ENCODE results near the gene TMEM119.

DNA sequence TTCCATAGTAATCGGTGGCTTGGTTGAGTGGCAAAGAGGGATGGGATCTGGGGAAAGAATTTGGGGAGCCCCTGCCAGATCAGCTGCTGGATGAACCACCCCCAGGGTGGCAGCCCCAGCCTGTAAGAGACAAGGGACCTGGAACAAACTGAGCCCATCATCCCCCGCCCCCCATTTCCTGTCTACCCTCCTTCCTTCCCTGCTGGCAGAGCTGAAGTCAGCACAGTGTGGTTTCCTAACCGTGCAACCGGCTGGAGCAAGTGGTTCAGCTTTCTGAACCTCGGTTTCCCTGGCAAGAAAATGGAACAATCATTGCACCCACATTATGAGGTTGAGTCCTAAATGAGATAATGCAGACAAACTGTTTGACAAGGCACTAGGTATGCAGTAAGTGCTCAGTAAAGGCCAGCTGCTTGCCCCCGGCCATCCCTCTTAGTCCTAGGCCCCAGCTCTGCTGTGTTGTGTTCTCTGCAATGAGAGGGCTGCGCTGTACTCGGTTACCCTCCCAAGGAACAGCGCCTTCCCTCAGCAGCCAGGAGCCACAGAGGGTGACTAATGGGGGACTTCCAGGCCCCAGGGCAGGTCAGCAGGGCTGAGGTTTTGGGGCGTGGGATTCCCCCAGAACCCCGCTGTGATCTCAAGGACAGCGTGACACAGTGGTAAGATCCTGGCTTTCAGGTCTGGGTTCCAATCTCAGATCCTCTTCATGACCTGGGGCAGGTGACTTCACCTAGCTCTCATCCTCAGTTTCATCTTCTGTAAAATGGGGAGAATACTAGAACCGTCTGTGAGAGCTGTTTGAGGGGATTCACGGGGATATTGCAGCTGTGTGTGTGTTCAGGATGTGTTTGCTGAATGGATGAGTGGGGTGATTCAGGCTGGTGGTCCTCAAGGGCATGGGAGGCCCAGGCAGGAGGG lies 19.3 kb upstream of the TMEM119 start:
- TF ChIP-seq CTCF (IDR thresholded peaks at IDR 0.05) (no peak), POLR2A (IDR thresholded peaks at IDR 0.05) (no peak), EP300 (IDR thresholded peaks at IDR 0.05) (no peak)

Data from ovary (tissue), 3 donors.